GM06990 (cell line): Measurements from ENCODE around the gene BARHL1.

Experiments
- DNase-seq: peaks from one replicate; pipeline ENCODE4 v3.0.0-alpha.2; 2011; ENCODE audit not compliant: insufficient read length; ENCODE audit errors: extremely low read depth
- H3K27me3 ChIP-seq: replicated peaks from 2 replicates; pipeline ENCODE4 v1.6.0; 2011; ENCODE audit warnings: low read length; ENCODE audit not compliant: control insufficient read depth, insufficient read depth
- H3K36me3 ChIP-seq: 2 replicates; pipeline ENCODE4 v1.5.1; 2011; ENCODE audit warnings: low read length; ENCODE audit not compliant: control insufficient read depth, insufficient read depth
- H3K4me3 ChIP-seq: replicated peaks from 2 replicates; pipeline ENCODE4 v1.5.1; 2011; ENCODE audit warnings: low read depth, mild to moderate bottlenecking, control low read depth, low read length
- CTCF ChIP-seq: IDR thresholded peaks from 2 replicates; pipeline ENCODE4 v1.5.1; 2011; ENCODE audit warnings: low read length, control low read depth, mild to moderate bottlenecking, inconsistent platforms; ENCODE audit not compliant: insufficient read depth, poor library complexity, severe bottlenecking

BARHL1 gene

DNA sequence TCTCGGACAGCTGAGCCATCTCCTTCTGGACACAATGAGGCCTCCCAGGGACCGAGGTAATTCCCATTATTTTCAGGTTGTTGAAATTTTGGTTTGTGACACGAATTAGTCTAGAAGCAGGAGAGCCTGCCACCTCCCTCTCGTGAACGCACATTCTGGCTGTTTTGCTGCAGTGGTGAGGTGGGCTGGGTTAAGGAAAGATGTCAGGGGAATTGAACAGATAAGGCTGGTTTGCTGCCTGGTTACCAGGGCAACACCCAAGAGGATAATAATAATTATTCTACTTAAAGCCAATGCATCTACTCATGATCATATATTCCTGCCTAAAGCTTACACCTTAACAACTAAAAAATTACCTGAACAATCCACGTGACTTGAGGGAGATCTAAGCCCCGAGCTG is 49.3 kb downstream of the BARHL1 start:
- Histone ChIP-seq H3K4me3 (no peak overlapping the region), H3K27me3 (no peaks in the 10 kb centered on the region), H3K36me3 (peaks cover 16% of the 10 kb centered on the region)
- no peak for DNase-seq
- TF ChIP-seq CTCF = no peak

- Histone ChIP-seq H3K4me3 (no peak overlapping the region), H3K36me3 (peaks cover 21% of the 10 kb centered on the region), H3K27me3 (no peaks in the 10 kb centered on the region)
- no peak for TF ChIP-seq CTCF
- no peak for DNase-seq
These were observed 50.2 kb downstream of the BARHL1 start for GRCh38 chr9:132632413-132633129.

GRCh38 chr9:132634327-132634726 is 51.9 kb downstream of the BARHL1 start:
- Histone ChIP-seq H3K4me3 (no peak overlapping the region), H3K36me3 (peaks cover 26% of the 10 kb centered on the region), H3K27me3 (no peaks in the 10 kb centered on the region)
- no peak for DNase-seq
- no peak for TF ChIP-seq CTCF

GRCh38 chr9:132637351-132637750 is 54.9 kb downstream of the BARHL1 start:
- TF ChIP-seq CTCF = no peak
- Histone ChIP-seq H3K27me3 (no peaks in the 10 kb centered on the region), H3K4me3 (no peak overlapping the region), H3K36me3 (peaks cover 19% of the 10 kb centered on the region)
- DNase-seq = no peak

GRCh38 chr9:132637801-132638200 is 55.4 kb downstream of the BARHL1 start:
- no peak for TF ChIP-seq CTCF
- no peak for DNase-seq
- H3K27me3 ChIP-seq = no peaks in the 10 kb centered on the region
- H3K36me3 ChIP-seq = peaks cover 18% of the 10 kb centered on the region
- H3K4me3 ChIP-seq = no peak overlapping the region

DNA sequence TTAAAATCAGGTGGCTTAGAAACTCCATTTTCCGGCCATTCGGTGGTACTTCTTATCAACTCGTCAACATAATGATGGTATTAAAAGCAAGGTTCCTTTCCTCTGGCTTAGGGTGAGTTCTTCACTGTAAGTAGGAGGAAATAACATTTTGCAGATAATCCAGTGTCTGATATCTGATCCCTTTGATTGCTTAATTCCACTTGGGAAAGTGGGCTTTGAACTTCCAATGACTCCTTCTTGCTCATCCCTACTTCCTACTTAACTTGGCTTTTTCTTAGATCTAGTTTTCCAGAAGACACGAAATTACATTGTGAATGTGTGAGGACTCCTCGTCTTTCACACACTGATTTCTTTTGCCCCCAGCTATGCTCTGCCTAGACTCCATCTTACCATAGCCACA is 55.8 kb downstream of the BARHL1 start:
- H3K36me3 ChIP-seq = peaks cover 18% of the 10 kb centered on the region
- H3K27me3 ChIP-seq = no peaks in the 10 kb centered on the region
- no peak for TF ChIP-seq CTCF
- H3K4me3 ChIP-seq = no peak overlapping the region
- no peak for DNase-seq
